Suprapubic skin (tissue), 4 donors: ENCODE results near the gene ZSCAN10. TPM values are rescaled to one million over a fixed set of nuclear protein-coding genes. Genes with fewer than 3 reads are reported as not detected.
"Not testable (repeated sequence)": the region's sequence is repeated elsewhere in the genome, so short reads cannot be mapped to it uniquely, and the experiment has no call there.

Source experiments
- DNase-seq, 2 donors: peaks; one replicate each; pipeline ENCODE4 v3.0.0-alpha.2; 2019; ENCODE audit warnings: low spot score in 2 of 2
- H3K27ac ChIP-seq: fragments of 200-600 bp; sonication (generic); one replicate; pipeline ENCODE4 v1.5.1; 2019
- H3K27me3 ChIP-seq: fragments of 200-600 bp; sonication (generic); one replicate; pipeline ENCODE4 v1.5.1; 2019
- H3K36me3 ChIP-seq: fragments of 200-600 bp; sonication (generic); one replicate; pipeline ENCODE4 v1.5.1; 2019
- H3K4me1 ChIP-seq: fragments of 200-600 bp; sonication (generic); one replicate; pipeline ENCODE4 v1.5.1; 2019
- H3K4me3 ChIP-seq: fragments of 200-600 bp; sonication (generic); one replicate; pipeline ENCODE4 v1.5.1; 2019; ENCODE audit warnings: mild to moderate bottlenecking
- H3K9me3 ChIP-seq: fragments of 200-600 bp; sonication (generic); one replicate; pipeline ENCODE4 v1.5.1; 2019
- CTCF ChIP-seq, 2 donors: fragments of 200-600 bp in 1 of 2; fragments of 450-650 bp in 1 of 2; sonication (generic) in 1 of 2; IDR thresholded peaks; one replicate each; pipeline ENCODE4 v1.5.1; 2016 to 2019; ENCODE audit warnings: antibody characterized with exemption in 2 of 2, mild to moderate bottlenecking in 1 of 2, moderate library complexity in 1 of 2
- EP300 ChIP-seq: sonication (generic); formaldehyde crosslinking; IDR thresholded peaks from one replicate; pipeline ENCODE4 v1.6.1; 2017; ENCODE audit warnings: antibody characterized with exemption
- POLR2A ChIP-seq, 2 donors: fragments of 450-650 bp; IDR thresholded peaks; one replicate each; pipeline ENCODE4 v1.6.1; 2017; ENCODE audit warnings: antibody characterized with exemption in 2 of 2, mild to moderate bottlenecking in 2 of 2, moderate library complexity in 2 of 2
- POLR2AphosphoS5 ChIP-seq, 3 donors: sonication (generic); formaldehyde crosslinking; IDR thresholded peaks; one replicate each; pipeline ENCODE4 v1.6.1; 2017; ENCODE audit warnings: antibody characterized with exemption in 3 of 3
- WGBS: methylation state at CpG from one replicate; pipeline ENCODE4 v1.1.5; 2018; 5-methylcytosine and 5-hydroxymethylcytosine counted together
- total RNA-seq, 4 donors: library from RNA; depleted of rRNA; stranded (reverse); fragments of >200 nt; gene quantifications; one replicate each; pipeline ENCODE4 v1.1.0, GENCODE V29; 2016

Gene ZSCAN10
- total RNA-seq, 4 donors from 2014 or later, result not detected

DNA sequence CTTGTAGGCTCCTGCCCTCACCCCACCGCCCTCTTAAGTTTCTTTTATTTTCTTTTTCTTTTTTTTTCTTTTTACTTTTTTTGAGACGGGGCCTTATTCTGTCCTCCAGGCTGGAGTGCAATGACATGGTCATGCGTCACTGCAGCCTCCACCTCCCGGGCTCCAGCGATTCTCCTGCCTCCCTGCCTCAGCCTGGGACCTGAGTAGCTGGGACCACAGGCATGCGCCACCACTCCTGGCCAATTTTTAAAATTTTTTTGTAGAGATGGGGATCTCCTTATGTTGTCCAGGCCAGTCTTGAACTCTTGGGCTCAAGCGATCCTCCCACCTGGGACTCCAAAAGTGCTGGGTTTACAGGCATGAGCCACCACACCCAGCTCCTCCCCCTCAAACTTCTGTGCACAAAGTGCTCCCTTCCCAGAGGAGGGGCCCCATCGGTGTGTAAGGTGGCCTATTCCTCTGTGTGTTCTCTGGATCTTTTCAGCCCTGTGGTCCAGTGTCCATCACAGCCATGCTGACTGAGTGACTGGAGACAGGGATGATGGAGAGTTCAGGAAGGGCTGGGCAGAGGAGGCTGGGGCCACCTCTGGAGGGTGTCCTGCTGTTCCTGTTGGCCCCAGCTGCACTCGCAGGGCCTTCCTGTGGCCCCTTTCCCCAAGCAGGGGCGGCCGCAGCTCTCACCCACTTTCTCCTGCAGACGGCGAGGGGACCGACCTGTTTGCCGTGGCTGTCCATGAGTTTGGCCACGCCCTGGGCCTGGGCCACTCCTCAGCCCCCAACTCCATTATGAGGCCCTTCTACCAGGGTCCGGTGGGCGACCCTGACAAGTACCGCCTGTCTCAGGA lies 42.5 kb downstream of the ZSCAN10 start:
- Histone ChIP-seq H3K4me1 (peaks cover 20% of the 10 kb centered on the region), H3K4me3 (no peak overlapping the region), H3K27ac (no peak overlapping the region), H3K27me3 (no peaks in the 10 kb centered on the region), H3K9me3 (no peaks in the 10 kb centered on the region), H3K36me3 (no peaks in the 10 kb centered on the region)
- DNase-seq, result no peak
- 88% methylated on average over 8 of the region's 19 CpGs for WGBS
- no peak for TF ChIP-seq POLR2A (IDR thresholded peaks at IDR 0.05)
- TF ChIP-seq CTCF (IDR thresholded peaks at IDR 0.05), result no peak
- no peak for TF ChIP-seq POLR2AphosphoS5 (IDR thresholded peaks at IDR 0.05)
- no peak for TF ChIP-seq EP300

DNA sequence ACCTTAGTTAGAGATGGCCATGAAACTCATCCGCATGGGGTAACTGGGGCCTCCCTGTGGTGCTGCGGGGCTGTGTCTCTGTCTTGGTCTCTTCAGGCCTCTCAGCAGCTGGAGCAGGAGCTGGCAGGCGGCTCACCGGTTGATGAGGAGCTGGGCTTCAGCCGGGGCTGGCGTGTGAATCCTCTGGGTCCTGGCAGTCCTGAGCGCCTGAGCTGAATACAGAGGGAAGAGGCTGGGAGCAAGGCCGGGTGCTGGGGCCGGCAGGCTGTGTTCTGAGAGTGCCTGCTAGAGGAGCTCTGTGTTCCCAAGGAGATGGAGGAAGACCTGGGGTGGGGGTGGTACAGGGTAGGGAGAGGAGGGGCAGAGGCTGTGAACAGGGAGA lies 43.4 kb downstream of the ZSCAN10 start:
- not testable (repeated sequence) for DNase-seq
- peaks cover 20% of the 10 kb centered on the region for H3K4me1 ChIP-seq
- WGBS, result 67% methylated on average over 6 of the region's 9 CpGs

DNA sequence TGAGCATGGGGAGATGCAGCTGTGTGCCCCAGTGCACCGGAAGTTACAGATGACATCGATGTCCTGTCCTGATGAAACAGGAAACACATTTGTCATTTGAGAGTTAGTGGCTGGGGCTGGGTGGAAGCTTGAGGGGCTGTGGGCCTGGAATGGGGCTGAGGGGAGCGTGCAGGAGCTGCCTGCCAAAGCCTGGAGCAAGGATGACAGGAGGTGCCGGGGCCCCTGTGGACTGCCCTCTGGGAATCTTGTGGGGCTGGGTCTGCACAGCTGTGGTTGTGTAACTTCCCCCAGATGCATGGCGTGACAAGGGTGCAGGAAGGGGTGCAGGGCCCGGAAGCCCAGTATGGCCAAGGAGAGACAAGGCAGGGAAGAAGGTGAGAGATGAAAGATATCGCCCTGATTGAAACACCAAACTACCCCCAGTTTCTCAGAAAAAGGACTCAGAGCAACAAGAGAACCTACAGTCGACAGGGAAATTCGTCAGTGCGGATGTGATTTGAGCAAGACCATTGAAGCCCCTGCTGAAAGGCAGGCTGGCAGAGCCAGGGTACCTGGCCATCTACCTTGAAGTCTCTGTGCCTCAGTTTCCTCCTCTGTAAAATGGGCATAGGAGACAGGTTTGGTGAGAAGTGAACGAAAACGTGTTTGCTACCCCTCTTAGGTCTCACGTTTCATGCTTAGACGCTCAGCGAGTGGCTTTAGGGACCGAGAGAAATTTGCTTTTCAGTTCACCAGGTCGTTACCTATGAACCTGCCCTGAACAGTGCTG lies 43.9 kb downstream of the ZSCAN10 start:
- no peak overlapping the region for H3K4me3 ChIP-seq
- no peak overlapping the region for H3K27ac ChIP-seq
- DNase-seq, result no peak
- 83% methylated on average over 17 of the region's 17 CpGs for WGBS
- TF ChIP-seq POLR2A (IDR thresholded peaks at IDR 0.05) (no peak), POLR2AphosphoS5 (IDR thresholded peaks at IDR 0.05) (no peak), EP300 (no peak), CTCF (IDR thresholded peaks at IDR 0.05) (no peak)
- H3K27me3 ChIP-seq, result peaks cover 2% of the 10 kb centered on the region
- peaks cover 19% of the 10 kb centered on the region for H3K4me1 ChIP-seq
- H3K36me3 ChIP-seq, result no peaks in the 10 kb centered on the region
- no peaks in the 10 kb centered on the region for H3K9me3 ChIP-seq

More for the DNA sequence above, 43.4 kb downstream of the ZSCAN10 start:
- H3K9me3 ChIP-seq, H3K4me3 ChIP-seq, H3K36me3 ChIP-seq, H3K27ac ChIP-seq, H3K27me3 ChIP-seq: not testable (repeated sequence)

DNA sequence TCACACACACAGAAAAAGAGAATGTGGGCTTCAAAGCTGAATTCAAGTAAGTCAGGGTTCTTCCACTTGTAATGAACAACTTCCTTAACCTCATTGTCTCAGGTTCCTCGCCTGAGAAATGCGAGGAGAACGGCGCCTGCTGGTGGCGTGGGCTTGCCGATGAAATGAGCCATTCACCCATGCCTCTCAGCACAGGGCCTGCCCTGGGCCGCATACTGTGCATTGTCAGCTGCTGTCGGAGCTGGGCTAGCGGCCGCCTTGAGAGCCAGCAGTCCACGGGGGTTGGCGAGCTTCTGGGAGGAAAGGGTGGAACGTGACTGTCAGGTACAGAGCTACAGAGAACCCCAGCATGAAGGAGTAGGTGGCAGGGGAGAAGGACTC lies 45.8 kb downstream of the ZSCAN10 start:
- H3K36me3 ChIP-seq, H3K27ac ChIP-seq, DNase-seq, H3K4me1 ChIP-seq, H3K9me3 ChIP-seq, H3K4me3 ChIP-seq: not testable (repeated sequence)
- WGBS, result 91% methylated on average over 8 of the region's 13 CpGs
- H3K27me3 ChIP-seq, result peaks cover 20% of the 10 kb centered on the region

GRCh38 chr16:3052571-3053329 lies 46.3 kb downstream of the ZSCAN10 start:
- DNase-seq, result not testable (repeated sequence)

GRCh38 chr16:3051494-3051893 lies 47.6 kb downstream of the ZSCAN10 start:
- no peak for DNase-seq
- no peak for TF ChIP-seq EP300
- no peak for TF ChIP-seq CTCF (IDR thresholded peaks at IDR 0.05)
- no peak for TF ChIP-seq POLR2AphosphoS5 (IDR thresholded peaks at IDR 0.05)
- TF ChIP-seq POLR2A (IDR thresholded peaks at IDR 0.05), result no peak
- Histone ChIP-seq H3K27ac (no peak overlapping the region), H3K4me1 (peaks cover 10% of the 10 kb centered on the region), H3K9me3 (no peaks in the 10 kb centered on the region), H3K4me3 (no peak overlapping the region), H3K36me3 (no peaks in the 10 kb centered on the region), H3K27me3 (peaks cover 38% of the 10 kb centered on the region)
- WGBS, result 53% methylated on average over 9 of the region's 9 CpGs

More at GRCh38 chr16:3052571-3053329, 46.3 kb downstream of the ZSCAN10 start:
- not testable (repeated sequence) for H3K36me3 ChIP-seq, H3K4me1 ChIP-seq, H3K4me3 ChIP-seq, H3K9me3 ChIP-seq, H3K27ac ChIP-seq
- 36% methylated on average over 4 of the region's 12 CpGs for WGBS
- H3K27me3 ChIP-seq, result peaks cover 26% of the 10 kb centered on the region
